Gastroesophageal sphincter (tissue), 3 donors: ENCODE data around the gene SPOCK3.

Source experiments
- EP300 ChIP-seq: sonication (generic); formaldehyde crosslinking; IDR thresholded peaks from one replicate; pipeline ENCODE4 v1.6.1; 2017; ENCODE audit warnings: antibody characterized with exemption, mild to moderate bottlenecking
- POLR2AphosphoS5 ChIP-seq: sonication (generic); formaldehyde crosslinking; IDR thresholded peaks from one replicate; pipeline ENCODE4 v1.6.1; 2017; ENCODE audit warnings: antibody characterized with exemption
- TF ChIP-seq, protein P1 (sequence below), 4 experiments: fragments of 200-600 bp in 2 of 4; fragments of 450-650 bp in 2 of 4; sonication (generic) in 1 of 4; IDR thresholded peaks; one replicate each; pipeline ENCODE4 v1.5.1; 2017 to 2019; ENCODE audit warnings: antibody characterized with exemption in 4 of 4, mild to moderate bottlenecking in 2 of 4, moderate library complexity in 2 of 4

GRCh38 chr4:166965562-166965961 lies 268.7 kb downstream of the SPOCK3 start:
- TF ChIP-seq, protein P1, sequence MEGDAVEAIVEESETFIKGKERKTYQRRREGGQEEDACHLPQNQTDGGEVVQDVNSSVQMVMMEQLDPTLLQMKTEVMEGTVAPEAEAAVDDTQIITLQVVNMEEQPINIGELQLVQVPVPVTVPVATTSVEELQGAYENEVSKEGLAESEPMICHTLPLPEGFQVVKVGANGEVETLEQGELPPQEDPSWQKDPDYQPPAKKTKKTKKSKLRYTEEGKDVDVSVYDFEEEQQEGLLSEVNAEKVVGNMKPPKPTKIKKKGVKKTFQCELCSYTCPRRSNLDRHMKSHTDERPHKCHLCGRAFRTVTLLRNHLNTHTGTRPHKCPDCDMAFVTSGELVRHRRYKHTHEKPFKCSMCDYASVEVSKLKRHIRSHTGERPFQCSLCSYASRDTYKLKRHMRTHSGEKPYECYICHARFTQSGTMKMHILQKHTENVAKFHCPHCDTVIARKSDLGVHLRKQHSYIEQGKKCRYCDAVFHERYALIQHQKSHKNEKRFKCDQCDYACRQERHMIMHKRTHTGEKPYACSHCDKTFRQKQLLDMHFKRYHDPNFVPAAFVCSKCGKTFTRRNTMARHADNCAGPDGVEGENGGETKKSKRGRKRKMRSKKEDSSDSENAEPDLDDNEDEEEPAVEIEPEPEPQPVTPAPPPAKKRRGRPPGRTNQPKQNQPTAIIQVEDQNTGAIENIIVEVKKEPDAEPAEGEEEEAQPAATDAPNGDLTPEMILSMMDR (IDR thresholded peaks at IDR 0.05) = no peak
- TF ChIP-seq EP300 (no peak), POLR2AphosphoS5 (no peak)
